H9 (cell line): Measurements from ENCODE around the gene SH3GL1. TPM values are rescaled to one million over a fixed set of nuclear protein-coding genes. Genes with fewer than 3 reads are reported as not detected.

Experiments
- DNase-seq: peaks from one replicate; pipeline ENCODE4 v3.0.0-alpha.2; 2017
- H2AFZ ChIP-seq: one replicate; pipeline ENCODE4 v1.6.1; 2013; ENCODE audit warnings: mild to moderate bottlenecking, low read length, control low read depth, moderate library complexity
- H2AK5ac ChIP-seq: 2 replicates; pipeline ENCODE4 v1.6.1; 2013; ENCODE audit warnings: low read length, control low read depth, mixed read lengths; ENCODE audit not compliant: insufficient read length
- H2BK120ac ChIP-seq: one replicate; pipeline ENCODE4 v1.6.1; 2013; ENCODE audit warnings: low read depth, mild to moderate bottlenecking, low read length, control low read depth, inconsistent platforms; ENCODE audit not compliant: poor library complexity, severe bottlenecking
- H2BK12ac ChIP-seq: 2 replicates; pipeline ENCODE4 v1.6.1; 2013; ENCODE audit warnings: low read length, control low read depth, mixed read lengths, low read depth; ENCODE audit not compliant: insufficient read length
- H2BK15ac ChIP-seq: 2 replicates; pipeline ENCODE4 v1.6.1; 2013; ENCODE audit warnings: low read depth, low read length, control low read depth
- H2BK20ac ChIP-seq: one replicate; pipeline ENCODE4 v1.6.1; 2013; ENCODE audit warnings: low read depth, mild to moderate bottlenecking, low read length, control low read depth, inconsistent platforms; ENCODE audit not compliant: poor library complexity, severe bottlenecking
- H2BK5ac ChIP-seq: 2 replicates; pipeline ENCODE4 v1.6.1; 2013; ENCODE audit warnings: low read length, control low read depth, mixed read lengths; ENCODE audit not compliant: insufficient read length
- H3K14ac ChIP-seq: 2 replicates; pipeline ENCODE4 v1.6.1; 2013; ENCODE audit warnings: low read length, control low read depth; ENCODE audit not compliant: insufficient read depth
- H3K18ac ChIP-seq: 2 replicates; pipeline ENCODE4 v1.6.1; 2013; ENCODE audit warnings: low read depth, mild to moderate bottlenecking, mixed read lengths, low read length, control low read depth; ENCODE audit not compliant: insufficient read length
- H3K23ac ChIP-seq: 2 replicates; pipeline ENCODE4 v1.6.1; 2013; ENCODE audit warnings: low read length, control low read depth, mixed read lengths, low read depth; ENCODE audit not compliant: insufficient read length
- H3K23me2 ChIP-seq: 2 replicates; pipeline ENCODE4 v1.6.1; 2013; ENCODE audit warnings: low read depth, mild to moderate bottlenecking, mixed read lengths, low read length, control low read depth; ENCODE audit not compliant: insufficient read length, poor library complexity, severe bottlenecking
- H3K27ac ChIP-seq: 2 replicates; pipeline ENCODE4 v1.5.1; 2013; ENCODE audit warnings: low read length, control low read depth, mixed read lengths, low read depth; ENCODE audit not compliant: insufficient read length
- H3K27me3 ChIP-seq: 2 replicates; pipeline ENCODE4 v1.6.1; 2013; ENCODE audit warnings: low read length, control low read depth, inconsistent platforms; ENCODE audit not compliant: insufficient read depth
- H3K4ac ChIP-seq: 2 replicates; pipeline ENCODE4 v1.6.1; 2013; ENCODE audit warnings: low read depth, mild to moderate bottlenecking, control low read depth, inconsistent platforms, low read length, moderate library complexity
- H3K4me1 ChIP-seq: 2 replicates; pipeline ENCODE4 v1.6.1; 2013; ENCODE audit warnings: low read length, control low read depth, inconsistent platforms; ENCODE audit not compliant: insufficient read depth
- H3K4me2 ChIP-seq: 2 replicates; pipeline ENCODE4 v1.6.1; 2013; ENCODE audit warnings: low read length, control low read depth, mixed read lengths; ENCODE audit not compliant: insufficient read length, insufficient read depth
- H3K56ac ChIP-seq: 2 replicates; pipeline ENCODE4 v1.6.1; 2013; ENCODE audit warnings: low read depth, mild to moderate bottlenecking, mixed read lengths, low read length, control low read depth; ENCODE audit not compliant: insufficient read length
- H3K79me1 ChIP-seq: 2 replicates; pipeline ENCODE4 v1.6.1; 2013; ENCODE audit warnings: low read depth, mild to moderate bottlenecking, moderate library complexity, low read length, control low read depth, inconsistent platforms; ENCODE audit not compliant: insufficient read depth, poor library complexity, severe bottlenecking
- H3K79me2 ChIP-seq: 2 replicates; pipeline ENCODE4 v1.6.1; 2013; ENCODE audit warnings: low read length, control low read depth, inconsistent platforms; ENCODE audit not compliant: insufficient read depth
- H3K9ac ChIP-seq: 2 replicates; pipeline ENCODE4 v1.6.1; 2013; ENCODE audit warnings: low read length, control low read depth, mixed read lengths; ENCODE audit not compliant: insufficient read length; ENCODE audit errors: extremely low read depth
- H3K9me3 ChIP-seq: one replicate; pipeline ENCODE4 v1.6.1; 2013; ENCODE audit warnings: low read depth, low read length, inconsistent platforms; ENCODE audit not compliant: control insufficient read depth
- H3T11ph ChIP-seq: one replicate; pipeline ENCODE4 v1.6.1; 2013; ENCODE audit warnings: mild to moderate bottlenecking, low read length, control low read depth, inconsistent platforms
- H4K20me1 ChIP-seq: one replicate; pipeline ENCODE4 v1.6.1; 2013; ENCODE audit not compliant: control insufficient read depth, insufficient read length, insufficient read depth
- H4K5ac ChIP-seq: 2 replicates; pipeline ENCODE4 v1.6.1; 2013; ENCODE audit warnings: low read depth, mild to moderate bottlenecking, mixed read lengths, low read length, control low read depth; ENCODE audit not compliant: insufficient read length
- H4K8ac ChIP-seq: replicated peaks from 2 replicates; pipeline ENCODE4 v1.6.1; 2013; ENCODE audit warnings: low read length, control low read depth, mixed read lengths, low read depth; ENCODE audit not compliant: insufficient read length
- H4K91ac ChIP-seq: 2 replicates; pipeline ENCODE4 v1.6.1; 2013; ENCODE audit warnings: low read depth, mild to moderate bottlenecking, moderate library complexity, mixed read lengths, low read length, control low read depth; ENCODE audit not compliant: insufficient read length
- H3K27ac Mint-ChIP-seq, 3 experiments: 2 replicates in 2 of 3; 3 replicates in 1 of 3; pipeline ENCODE4 v1.8.0; 2020 to 2021; ENCODE audit warnings: mixed read lengths in 3 of 3, mild to moderate bottlenecking in 1 of 3, moderate library complexity in 1 of 3
- H3K27me3 Mint-ChIP-seq: 2 replicates; pipeline ENCODE4 v1.8.0; 2021; ENCODE audit warnings: low read depth, mild to moderate bottlenecking, moderate library complexity, mixed read lengths
- H3K36me3 Mint-ChIP-seq, 3 experiments: 2 replicates in 2 of 3; 3 replicates in 1 of 3; pipeline ENCODE4 v1.8.0; 2020 to 2021; ENCODE audit warnings: low read depth in 3 of 3, mixed read lengths in 3 of 3; ENCODE audit not compliant: insufficient read depth in 1 of 3
- H3K4me1 Mint-ChIP-seq, 2 experiments: 2 replicates each; pipeline ENCODE4 v1.8.0; 2020; ENCODE audit warnings: mixed read lengths in 2 of 2
- H3K4me3 Mint-ChIP-seq, 2 experiments: 2 replicates in 1 of 2; 3 replicates in 1 of 2; pipeline ENCODE4 v1.8.0; 2020 to 2021; ENCODE audit warnings: mild to moderate bottlenecking in 2 of 2, mixed read lengths in 2 of 2, moderate library complexity in 1 of 2
- H3K9me3 Mint-ChIP-seq, 2 experiments: 2 replicates in 1 of 2; 3 replicates in 1 of 2; pipeline ENCODE4 v1.8.0; 2020; ENCODE audit warnings: mild to moderate bottlenecking in 2 of 2, mixed read lengths in 2 of 2, moderate library complexity in 1 of 2
- CTCF ChIP-seq: fragments of 200-600 bp; sonication (generic); conservative IDR thresholded peaks from 3 replicates; pipeline ENCODE4 v1.8.0; 2021; ENCODE audit warnings: antibody characterized with exemption, mild to moderate bottlenecking
- WGBS: extraction: QIAGEN DNeasy Blood & Tissue Kit; methylation state at CpG from one replicate; pipeline ENCODE4 v1.1.7; 2013; ENCODE audit warnings: missing lambda C conversion rate, low lambda C conversion rate, mixed read lengths; ENCODE audit not compliant: insufficient read length; ENCODE audit errors: extremely low coverage; 5-methylcytosine and 5-hydroxymethylcytosine counted together
- total RNA-seq: library from RNA; stranded (reverse); gene quantifications from 2 replicates; pipeline ENCODE4 v1.2.1, GENCODE V29; 2021

The SH3GL1 gene
- total RNA-seq, 1 experiment from 2014 or later, result 85.5 TPM

- WGBS, result no CpG with 5 or more reads among the region's 32 CpGs
- H3K9me3 Mint-ChIP-seq, result no peaks in the 10 kb centered on the region
- Histone ChIP-seq H3K23ac (no peak overlapping the region), H2BK5ac (no peak overlapping the region), H3K56ac (no peak overlapping the region), H4K8ac (no peak overlapping the region), H3K27me3 (no peaks in the 10 kb centered on the region), H3K79me1 (no peaks in the 10 kb centered on the region), H3K23me2 (no peaks in the 10 kb centered on the region), H2BK20ac (no peak overlapping the region), H3K4ac (no peak overlapping the region), H3K9ac (no peak overlapping the region), H3K14ac (no peak overlapping the region), H2AK5ac (no peak overlapping the region), H2BK120ac (no peak overlapping the region), H3K4me1 (no peaks in the 10 kb centered on the region; the same call in 1 of the 2 replicates), H3K27ac (no peak overlapping the region), H2AFZ (no peak overlapping the region), H4K91ac (no peak overlapping the region), H3K4me2 (no peak overlapping the region), H3K18ac (no peak overlapping the region), H2BK15ac (no peak overlapping the region), H4K20me1 (no peaks in the 10 kb centered on the region), H4K5ac (no peak overlapping the region), H2BK12ac (no peak overlapping the region), H3K9me3 (no peaks in the 10 kb centered on the region), H3T11ph (no peak overlapping the region), H3K79me2 (no peaks in the 10 kb centered on the region)
- peaks cover 1 to 38% (median 12%) of the 10 kb centered on the region in 3 experiments; a peak in 5 of 7 replicates for H3K36me3 Mint-ChIP-seq
- no peak for TF ChIP-seq CTCF
- H3K27me3 Mint-ChIP-seq, result peaks cover 6% of the 10 kb centered on the region
- peak overlapping the region; percentile 70 to 93 (median 73); a peak in 4 of 7 replicates for H3K27ac Mint-ChIP-seq
- no peak for DNase-seq
- H3K4me3 Mint-ChIP-seq, result no peak overlapping the region
- peaks cover 7 to 9% of the 10 kb centered on the region in 2 experiments; a peak in 3 of 4 replicates for H3K4me1 Mint-ChIP-seq
Measured at GRCh38 chr19:4362101-4362828, 38.1 kb downstream of the SH3GL1 start.
